Liver (tissue), 9 donors: Measurements from ENCODE around the gene FGFRL1. TPM values are rescaled to one million over a fixed set of nuclear protein-coding genes. Genes with fewer than 3 reads are reported as not detected.

Source experiments
- DNase-seq: peaks from one replicate; pipeline ENCODE4 v3.0.0-alpha.2; 2017; ENCODE audit warnings: low spot score
- H3K27ac ChIP-seq, 2 donors: one replicate each; pipeline ENCODE4 v1.7.0; 2013; ENCODE audit warnings: inconsistent platforms in 2 of 2, low read length in 2 of 2, control low read depth in 1 of 2, low read depth in 1 of 2, mild to moderate bottlenecking in 1 of 2
- H3K27me3 ChIP-seq, 4 donors: one replicate each; pipeline versions ENCODE4 v1.6.1 to v1.7.0; 2013; ENCODE audit warnings: low read length in 3 of 4, inconsistent platforms in 1 of 4, mild to moderate bottlenecking in 1 of 4, moderate library complexity in 1 of 4; ENCODE audit not compliant: control insufficient read depth in 4 of 4, insufficient read depth in 4 of 4
- H3K36me3 ChIP-seq, 4 donors: one replicate each; pipeline versions ENCODE4 v1.6.1 to v1.7.0; 2013; ENCODE audit warnings: low read length in 3 of 4, mild to moderate bottlenecking in 3 of 4, low read depth in 1 of 4, moderate library complexity in 1 of 4; ENCODE audit not compliant: control insufficient read depth in 4 of 4, insufficient read depth in 3 of 4
- H3K4me1 ChIP-seq, 4 donors: one replicate each; pipeline versions ENCODE4 v1.6.1 to v1.7.0; 2013; ENCODE audit warnings: low read length in 3 of 4, mild to moderate bottlenecking in 3 of 4, moderate library complexity in 1 of 4; ENCODE audit not compliant: control insufficient read depth in 4 of 4, insufficient read depth in 4 of 4
- H3K4me3 ChIP-seq, 3 donors: one replicate each; pipeline versions ENCODE4 v1.6.1 to v1.7.0; 2013; ENCODE audit warnings: low read length in 3 of 3, control low read depth in 1 of 3, low read depth in 1 of 3, mild to moderate bottlenecking in 1 of 3
- H3K9ac ChIP-seq, 2 donors: one replicate each; pipeline ENCODE4 v1.7.0; 2013; ENCODE audit warnings: low read length in 2 of 2, mild to moderate bottlenecking in 2 of 2, moderate library complexity in 2 of 2, control low read depth in 1 of 2, low read depth in 1 of 2
- H3K9me3 ChIP-seq, 4 donors: one replicate each; pipeline versions ENCODE4 v1.6.1 to v1.7.0; 2013; ENCODE audit warnings: low read length in 3 of 4; ENCODE audit not compliant: control insufficient read depth in 4 of 4
- ATF3 ChIP-seq: IDR thresholded peaks from 2 replicates; pipeline ENCODE4 v1.6.1; 2016; ENCODE audit warnings: antibody characterized with exemption
- CTCF ChIP-seq: fragments of 150-350 bp; IDR thresholded peaks from 2 replicates; pipeline ENCODE4 v1.5.1; 2017; ENCODE audit warnings: improper control_type of control experiment, low read depth, low read length; ENCODE audit not compliant: missing input control
- EGR1 ChIP-seq, 2 donors: IDR thresholded peaks; 2 replicates each; pipeline ENCODE4 v1.6.1; 2016 to 2018; ENCODE audit warnings: antibody characterized with exemption in 2 of 2, low read depth in 2 of 2
- FOXA1 ChIP-seq: IDR thresholded peaks from 2 replicates; pipeline ENCODE4 v1.6.1; 2016; ENCODE audit warnings: antibody characterized with exemption
- FOXA2 ChIP-seq: IDR thresholded peaks from 2 replicates; pipeline ENCODE4 v1.6.1; 2016; ENCODE audit warnings: antibody characterized with exemption
- GABPA ChIP-seq, 2 donors: IDR thresholded peaks in 1 of 2; conservative IDR thresholded peaks in 1 of 2; 2 replicates each; pipeline ENCODE4 v1.6.1; 2016; ENCODE audit warnings: antibody characterized with exemption in 2 of 2, mild to moderate bottlenecking in 1 of 2, moderate library complexity in 1 of 2
- HNF4A ChIP-seq, 2 donors: conservative IDR thresholded peaks; 2 replicates each; pipeline ENCODE4 v1.6.1; 2016; ENCODE audit warnings: antibody characterized with exemption in 2 of 2, mild to moderate bottlenecking in 2 of 2
- HNF4G ChIP-seq: IDR thresholded peaks from 2 replicates; pipeline ENCODE4 v1.6.1; 2016; ENCODE audit warnings: antibody characterized with exemption
- JUND ChIP-seq, 2 donors: IDR thresholded peaks; 2 replicates each; pipeline ENCODE4 v1.6.1; 2016; ENCODE audit warnings: antibody characterized with exemption in 2 of 2
- NR2F2 ChIP-seq: IDR thresholded peaks from 2 replicates; pipeline ENCODE4 v1.6.1; 2016; ENCODE audit warnings: antibody characterized with exemption
- RAD21 ChIP-seq, 2 donors: IDR thresholded peaks; 2 replicates each; pipeline ENCODE4 v1.6.1; 2016; ENCODE audit warnings: antibody characterized with exemption in 2 of 2, mild to moderate bottlenecking in 2 of 2
- RXRA ChIP-seq, 2 donors: IDR thresholded peaks; 2 replicates each; pipeline ENCODE4 v1.6.1; 2017 to 2018; ENCODE audit warnings: antibody characterized with exemption in 2 of 2, mild to moderate bottlenecking in 1 of 2
- SP1 ChIP-seq: IDR thresholded peaks from 2 replicates; pipeline ENCODE4 v1.6.1; 2018; ENCODE audit warnings: antibody characterized with exemption, mild to moderate bottlenecking
- TAF1 ChIP-seq: conservative IDR thresholded peaks from 2 replicates; pipeline ENCODE4 v1.6.1; 2016; ENCODE audit warnings: antibody characterized with exemption, mild to moderate bottlenecking
- YY1 ChIP-seq: IDR thresholded peaks from 2 replicates; pipeline ENCODE4 v1.6.1; 2016; ENCODE audit warnings: antibody characterized with exemption, mild to moderate bottlenecking
- ZBTB33 ChIP-seq: IDR thresholded peaks from 2 replicates; pipeline ENCODE4 v1.6.1; 2016; ENCODE audit warnings: antibody characterized with exemption
- WGBS: extraction: QIAGEN DNeasy Blood & Tissue Kit; methylation state at CpG from one replicate; pipeline ENCODE4 v1.1.7; 2013; 5-methylcytosine and 5-hydroxymethylcytosine counted together
- polyA plus RNA-seq, 2 donors: library from polyadenylated mRNA; stranded (reverse) in 1 of 2; unstranded in 1 of 2; fragments of 200-250 nt in 1 of 2; fragments of >200 nt in 1 of 2; fragmentation: Nextera tagmentation in 1 of 2; extraction: Ambion mirVana in 1 of 2; gene quantifications; one replicate each; pipeline versions ENCODE4 v1.2.1 to v1.2.3, GENCODE V29; 2013 to 2015
- total RNA-seq, 2 donors: library from RNA; depleted of rRNA; stranded (reverse); fragments of >200 nt; gene quantifications; one replicate each; pipeline ENCODE4 v1.2.3, GENCODE V29; 2014
- TF ChIP-seq, protein P1 (sequence below): IDR thresholded peaks from 2 replicates; pipeline ENCODE4 v1.6.1; 2016; ENCODE audit warnings: antibody characterized with exemption
- TF ChIP-seq, protein P2 (sequence below): IDR thresholded peaks from 2 replicates; pipeline ENCODE4 v1.6.1; 2016; ENCODE audit warnings: antibody characterized with exemption, mild to moderate bottlenecking
- donor health status: healthy.
- donor health status: healthy.
- donor health status: healthy.
- donor health status: healthy.
- donor health status: healthy.

Gene FGFRL1
- total and polyA plus RNA-seq, 4 donors: 14.2 to 49.1 (median 22.4) TPM

DNA sequence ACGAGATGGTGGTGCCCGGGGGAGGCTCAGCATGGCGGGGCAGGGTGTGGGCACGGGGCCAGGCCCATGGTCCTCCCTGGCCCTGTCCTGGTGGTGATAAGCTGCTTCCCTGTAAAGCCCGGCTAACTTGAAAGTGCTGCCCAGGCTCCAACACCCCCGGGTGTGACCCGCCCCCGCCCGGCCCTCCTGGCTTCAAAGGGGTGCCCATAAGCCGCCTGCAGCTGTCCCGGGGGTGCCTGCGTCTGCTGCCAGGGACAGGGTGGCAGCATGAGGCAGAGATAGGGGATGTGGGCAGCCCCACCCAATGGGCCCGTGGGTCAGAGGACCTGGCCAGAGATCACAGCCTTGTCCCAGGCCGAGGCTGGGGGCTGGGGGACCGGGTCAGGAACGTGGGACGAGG lies 18.1 kb downstream of the FGFRL1 start:
- peaks cover 0 to 14% (median 3%) of the 10 kb centered on the region in 4 donors for H3K36me3 ChIP-seq
- H3K9ac ChIP-seq: no peak overlapping the region
- WGBS: 70% methylated on average over 17 of the region's 17 CpGs
- no peak overlapping the region for H3K4me3 ChIP-seq
- no peaks in the 10 kb centered on the region for H3K9me3 ChIP-seq
- H3K4me1 ChIP-seq: peaks cover 0 to 8% (median 0%) of the 10 kb centered on the region in 4 donors
- H3K27me3 ChIP-seq: peaks cover 0 to 3% (median 0%) of the 10 kb centered on the region in 4 donors
- DNase-seq: no peak
- no peak for TF ChIP-seq EGR1 (IDR thresholded peaks at IDR 0.05; ENCODE audit: low read depth in 2 of 2)
- no peak overlapping the region for H3K27ac ChIP-seq

DNA sequence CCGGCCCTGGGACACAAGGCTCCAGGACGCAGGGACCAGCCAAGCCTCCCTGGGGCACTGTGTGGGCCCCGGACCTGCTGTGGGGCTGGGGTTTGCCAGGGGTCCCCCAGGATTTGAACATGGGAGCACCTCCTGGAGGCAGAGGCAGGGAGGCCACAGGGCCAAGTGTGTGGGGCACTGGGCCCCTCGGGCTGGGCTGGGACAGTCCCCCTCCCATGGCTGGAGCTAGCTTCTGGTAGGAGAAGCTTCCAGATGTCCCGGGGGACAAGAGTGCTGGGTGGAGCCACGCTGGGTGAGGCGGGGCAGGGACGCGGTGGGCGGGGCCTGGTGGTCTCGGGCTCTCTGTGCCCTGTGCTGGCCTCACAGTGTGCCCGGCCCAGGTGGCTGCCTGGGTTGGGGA lies 18.6 kb downstream of the FGFRL1 start:
- Histone ChIP-seq H3K27ac (no peak overlapping the region), H3K4me3 (no peak overlapping the region), H3K4me1 (peaks cover 0 to 8% (median 0%) of the 10 kb centered on the region in 4 donors), H3K9ac (no peak overlapping the region), H3K9me3 (no peaks in the 10 kb centered on the region), H3K27me3 (peaks cover 0 to 3% (median 0%) of the 10 kb centered on the region in 4 donors), H3K36me3 (peaks cover 0 to 11% (median 2%) of the 10 kb centered on the region in 4 donors)
- WGBS: 61% methylated on average over 12 of the region's 12 CpGs
- DNase-seq: no peak
- no peak for TF ChIP-seq RXRA (IDR thresholded peaks at IDR 0.05)
- TF ChIP-seq RAD21 (IDR thresholded peaks at IDR 0.05): no peak
- TF ChIP-seq EGR1 (IDR thresholded peaks at IDR 0.05; ENCODE audit: low read depth in 2 of 2): no peak
- TF ChIP-seq FOXA1: no peak
- TF ChIP-seq, protein P1, sequence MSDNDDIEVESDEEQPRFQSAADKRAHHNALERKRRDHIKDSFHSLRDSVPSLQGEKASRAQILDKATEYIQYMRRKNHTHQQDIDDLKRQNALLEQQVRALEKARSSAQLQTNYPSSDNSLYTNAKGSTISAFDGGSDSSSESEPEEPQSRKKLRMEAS: no peak

DNA sequence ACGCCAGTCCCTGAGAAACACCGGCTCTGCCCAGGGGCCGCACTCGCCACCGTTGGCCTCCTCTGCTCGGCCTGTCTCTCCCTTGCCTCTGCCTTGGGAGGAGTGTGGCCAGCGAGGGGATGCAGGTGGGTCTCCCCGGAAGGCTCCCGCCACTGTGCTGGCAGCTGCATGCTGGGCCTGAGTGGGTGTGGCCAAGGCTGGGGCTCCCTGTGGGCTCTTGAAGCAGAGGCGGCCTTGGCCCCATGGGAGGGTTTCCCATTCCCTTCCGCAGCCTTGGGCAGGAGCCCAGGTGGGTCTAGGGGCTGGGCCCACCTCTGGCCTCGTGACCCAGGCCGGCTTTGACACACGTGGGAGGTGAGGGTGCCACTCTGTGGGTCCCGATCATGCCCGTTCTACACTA lies 19.1 kb downstream of the FGFRL1 start:
- H3K36me3 ChIP-seq: peaks cover 0 to 6% (median 2%) of the 10 kb centered on the region in 4 donors
- no peaks in the 10 kb centered on the region for H3K9me3 ChIP-seq
- DNase-seq: no peak
- H3K4me3 ChIP-seq: no peak overlapping the region
- H3K27me3 ChIP-seq: peaks cover 0 to 3% (median 0%) of the 10 kb centered on the region in 4 donors
- TF ChIP-seq RXRA (IDR thresholded peaks at IDR 0.05): no peak
- no peak for TF ChIP-seq FOXA2
- no peak for TF ChIP-seq NR2F2
- TF ChIP-seq HNF4G: no peak
- TF ChIP-seq, protein P1: no peak
- TF ChIP-seq ZBTB33: no peak
- no peak for TF ChIP-seq EGR1 (IDR thresholded peaks at IDR 0.05; ENCODE audit: low read depth in 2 of 2)
- TF ChIP-seq, protein P2, sequence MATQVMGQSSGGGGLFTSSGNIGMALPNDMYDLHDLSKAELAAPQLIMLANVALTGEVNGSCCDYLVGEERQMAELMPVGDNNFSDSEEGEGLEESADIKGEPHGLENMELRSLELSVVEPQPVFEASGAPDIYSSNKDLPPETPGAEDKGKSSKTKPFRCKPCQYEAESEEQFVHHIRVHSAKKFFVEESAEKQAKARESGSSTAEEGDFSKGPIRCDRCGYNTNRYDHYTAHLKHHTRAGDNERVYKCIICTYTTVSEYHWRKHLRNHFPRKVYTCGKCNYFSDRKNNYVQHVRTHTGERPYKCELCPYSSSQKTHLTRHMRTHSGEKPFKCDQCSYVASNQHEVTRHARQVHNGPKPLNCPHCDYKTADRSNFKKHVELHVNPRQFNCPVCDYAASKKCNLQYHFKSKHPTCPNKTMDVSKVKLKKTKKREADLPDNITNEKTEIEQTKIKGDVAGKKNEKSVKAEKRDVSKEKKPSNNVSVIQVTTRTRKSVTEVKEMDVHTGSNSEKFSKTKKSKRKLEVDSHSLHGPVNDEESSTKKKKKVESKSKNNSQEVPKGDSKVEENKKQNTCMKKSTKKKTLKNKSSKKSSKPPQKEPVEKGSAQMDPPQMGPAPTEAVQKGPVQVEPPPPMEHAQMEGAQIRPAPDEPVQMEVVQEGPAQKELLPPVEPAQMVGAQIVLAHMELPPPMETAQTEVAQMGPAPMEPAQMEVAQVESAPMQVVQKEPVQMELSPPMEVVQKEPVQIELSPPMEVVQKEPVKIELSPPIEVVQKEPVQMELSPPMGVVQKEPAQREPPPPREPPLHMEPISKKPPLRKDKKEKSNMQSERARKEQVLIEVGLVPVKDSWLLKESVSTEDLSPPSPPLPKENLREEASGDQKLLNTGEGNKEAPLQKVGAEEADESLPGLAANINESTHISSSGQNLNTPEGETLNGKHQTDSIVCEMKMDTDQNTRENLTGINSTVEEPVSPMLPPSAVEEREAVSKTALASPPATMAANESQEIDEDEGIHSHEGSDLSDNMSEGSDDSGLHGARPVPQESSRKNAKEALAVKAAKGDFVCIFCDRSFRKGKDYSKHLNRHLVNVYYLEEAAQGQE: no peak
- no peak for TF ChIP-seq TAF1
- TF ChIP-seq HNF4A (conservative IDR thresholded peaks at IDR 0.05): no peak
- TF ChIP-seq FOXA1: no peak
- no peak for TF ChIP-seq JUND (IDR thresholded peaks at IDR 0.05)
- TF ChIP-seq ATF3: no peak
- no peak for TF ChIP-seq SP1
- no peak for TF ChIP-seq GABPA (IDR thresholded peaks at IDR 0.05 in 1 of 2, conservative IDR thresholded peaks at IDR 0.05 in 1 of 2)
- TF ChIP-seq CTCF: no peak
- TF ChIP-seq YY1: no peak
- no peak for TF ChIP-seq RAD21 (IDR thresholded peaks at IDR 0.05)
- WGBS: 66% methylated on average over 16 of the region's 16 CpGs
- no peak overlapping the region for H3K27ac ChIP-seq
- peaks cover 0 to 8% (median 0%) of the 10 kb centered on the region in 4 donors for H3K4me1 ChIP-seq
- H3K9ac ChIP-seq: no peak overlapping the region
